ENCODE data around the gene RHBG. TPM values are rescaled to one million over a fixed set of nuclear protein-coding genes. Genes with fewer than 3 reads are reported as not detected.

Gene RHBG
- total RNA-seq, 2 experiments from 2014 or later: not detected

GRCh38 chr1:156430866-156431265 is 61.9 kb downstream of the RHBG start:
- Histone ChIP-seq H3K4me1 (ENCODE audit: insufficient read depth, low read length) (peaks cover 12% of the 10 kb centered on the region), H3K27me3 (ENCODE audit: control insufficient read depth in 1 of 2, insufficient read depth in 2 of 2, low read length in 2 of 2) (peaks cover 71 to 95% of the 10 kb centered on the region in 2 experiments), H3K4me3 (ENCODE audit: low read length) (no peak overlapping the region), H3K9me3 (ENCODE audit: control insufficient read depth in 1 of 2, insufficient read depth in 1 of 2, low read length in 2 of 2) (peaks cover 0 to 14% of the 10 kb centered on the region in 2 experiments), H3K36me3 (ENCODE audit: insufficient read depth, low read length) (no peaks in the 10 kb centered on the region), H3K27ac (ENCODE audit: low read depth in 1 of 2, low read length in 2 of 2) (no peak overlapping the region)
- intact Hi-C loops (cut with DNase I, micrococcal nuclease): no loop called here
- Mint-ChIP-seq H3K9me3 (no peaks in the 10 kb centered on the region), H3K4me1 (ENCODE audit: low read depth) (peaks cover 8% of the 10 kb centered on the region), H3K4me3 (no peak overlapping the region), H3K27me3 (peaks cover 99% of the 10 kb centered on the region), H3K27ac (no peak overlapping the region), H3K36me3 (ENCODE audit: low read depth) (no peaks in the 10 kb centered on the region)
- ChIA-PET POLR2A (interaction anchor here (1.8 kb wide), 1 partner anchor 11 kb away, joined by 5 read pairs; no protein-coding TSS in a partner anchor), CTCF (interaction anchor here (1.1 to 1.9 kb wide), 2 partner anchors 9 to 45 kb away, joined by 3 to 11 read pairs; no protein-coding TSS in a partner anchor)
- TF ChIP-seq, protein P1, sequence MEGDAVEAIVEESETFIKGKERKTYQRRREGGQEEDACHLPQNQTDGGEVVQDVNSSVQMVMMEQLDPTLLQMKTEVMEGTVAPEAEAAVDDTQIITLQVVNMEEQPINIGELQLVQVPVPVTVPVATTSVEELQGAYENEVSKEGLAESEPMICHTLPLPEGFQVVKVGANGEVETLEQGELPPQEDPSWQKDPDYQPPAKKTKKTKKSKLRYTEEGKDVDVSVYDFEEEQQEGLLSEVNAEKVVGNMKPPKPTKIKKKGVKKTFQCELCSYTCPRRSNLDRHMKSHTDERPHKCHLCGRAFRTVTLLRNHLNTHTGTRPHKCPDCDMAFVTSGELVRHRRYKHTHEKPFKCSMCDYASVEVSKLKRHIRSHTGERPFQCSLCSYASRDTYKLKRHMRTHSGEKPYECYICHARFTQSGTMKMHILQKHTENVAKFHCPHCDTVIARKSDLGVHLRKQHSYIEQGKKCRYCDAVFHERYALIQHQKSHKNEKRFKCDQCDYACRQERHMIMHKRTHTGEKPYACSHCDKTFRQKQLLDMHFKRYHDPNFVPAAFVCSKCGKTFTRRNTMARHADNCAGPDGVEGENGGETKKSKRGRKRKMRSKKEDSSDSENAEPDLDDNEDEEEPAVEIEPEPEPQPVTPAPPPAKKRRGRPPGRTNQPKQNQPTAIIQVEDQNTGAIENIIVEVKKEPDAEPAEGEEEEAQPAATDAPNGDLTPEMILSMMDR (IDR thresholded peaks at IDR 0.05): no peak
- DNase-seq (no peak), ATAC-seq (ENCODE audit: poor library complexity) (no peak)

DNA sequence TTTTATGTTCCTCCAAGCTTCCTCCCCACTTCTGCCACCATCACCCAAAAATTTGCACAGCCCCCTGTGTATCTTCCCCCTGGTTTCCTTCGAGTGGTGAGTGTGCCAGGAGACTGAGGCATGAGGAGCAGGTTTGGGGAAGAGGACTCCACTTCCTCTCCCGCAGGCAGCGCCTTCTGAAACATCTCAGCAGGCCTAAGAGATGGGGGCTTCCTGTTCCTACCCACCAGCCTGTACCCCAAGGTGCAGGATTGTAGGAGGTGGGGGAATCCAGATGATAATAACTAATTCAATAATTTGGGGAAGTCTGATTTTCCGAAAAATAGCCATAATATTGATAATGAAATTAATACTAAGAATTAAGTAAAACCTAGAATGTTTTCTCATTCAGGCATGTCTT is 62.4 kb downstream of the RHBG start:
- H3K27ac ChIP-seq (ENCODE audit: low read depth in 1 of 2, low read length in 2 of 2): no peak overlapping the region
- H3K27ac Mint-ChIP-seq: no peak overlapping the region
- ChIA-PET CTCF (interaction anchor here (1.1 to 1.9 kb wide), 3 partner anchors 9 to 46 kb away, joined by 3 to 11 read pairs (median 6); no protein-coding TSS in a partner anchor), POLR2A (interaction anchor here (1.7 to 1.8 kb wide), 2 partner anchors 8 to 12 kb away, joined by 4 to 5 read pairs; no protein-coding TSS in a partner anchor)
- H3K4me3 Mint-ChIP-seq: no peak overlapping the region
- peaks cover 17% of the 10 kb centered on the region for H3K4me1 ChIP-seq (ENCODE audit: insufficient read depth, low read length)
- H3K4me3 ChIP-seq (ENCODE audit: low read length): no peak overlapping the region
- no peak for DNase-seq
- peaks cover 0 to 16% of the 10 kb centered on the region in 2 experiments for H3K9me3 ChIP-seq (ENCODE audit: control insufficient read depth in 1 of 2, insufficient read depth in 1 of 2, low read length in 2 of 2)
- peaks cover 74 to 93% of the 10 kb centered on the region in 2 experiments for H3K27me3 ChIP-seq (ENCODE audit: control insufficient read depth in 1 of 2, insufficient read depth in 2 of 2, low read length in 2 of 2)
- peaks cover 10% of the 10 kb centered on the region for H3K4me1 Mint-ChIP-seq (ENCODE audit: low read depth)
- no peaks in the 10 kb centered on the region for H3K36me3 ChIP-seq (ENCODE audit: insufficient read depth, low read length)
- no peaks in the 10 kb centered on the region for H3K9me3 Mint-ChIP-seq
- TF ChIP-seq, protein P1 (IDR thresholded peaks at IDR 0.05): no peak
- intact Hi-C loops (cut with DNase I, micrococcal nuclease): no loop called here
- H3K36me3 Mint-ChIP-seq (ENCODE audit: low read depth): no peaks in the 10 kb centered on the region
- ATAC-seq (ENCODE audit: poor library complexity): no peak
- H3K27me3 Mint-ChIP-seq: peaks cover 97% of the 10 kb centered on the region

- TF ChIP-seq, protein P1 (IDR thresholded peaks at IDR 0.05): no peak
- ATAC-seq (ENCODE audit: poor library complexity): no peak
- Histone ChIP-seq H3K27me3 (ENCODE audit: control insufficient read depth in 1 of 2, insufficient read depth in 2 of 2, low read length in 2 of 2) (peaks cover 78 to 94% of the 10 kb centered on the region in 2 experiments), H3K36me3 (ENCODE audit: insufficient read depth, low read length) (no peaks in the 10 kb centered on the region), H3K9me3 (ENCODE audit: control insufficient read depth in 1 of 2, insufficient read depth in 1 of 2, low read length in 2 of 2) (peaks cover 0 to 22% of the 10 kb centered on the region in 2 experiments), H3K27ac (ENCODE audit: low read depth in 1 of 2, low read length in 2 of 2) (no peak overlapping the region), H3K4me1 (ENCODE audit: insufficient read depth, low read length) (peaks cover 23% of the 10 kb centered on the region), H3K4me3 (ENCODE audit: low read length) (no peak overlapping the region)
- no peak overlapping the region for H3K27ac Mint-ChIP-seq
- no peaks in the 10 kb centered on the region for H3K36me3 Mint-ChIP-seq (ENCODE audit: low read depth)
- ChIA-PET CTCF (interaction anchor here (0.5 to 1.9 kb wide), 4 partner anchors 8 to 168 kb away, joined by 3 to 11 read pairs (median 5); no protein-coding TSS in a partner anchor), POLR2A (interaction anchor here (0.7 to 1.8 kb wide), 3 partner anchors 8 to 47 kb away, joined by 3 to 5 read pairs (median 4); no protein-coding TSS in a partner anchor)
- no peaks in the 10 kb centered on the region for H3K9me3 Mint-ChIP-seq
- peaks cover 97% of the 10 kb centered on the region for H3K27me3 Mint-ChIP-seq
- intact Hi-C loops (cut with DNase I, micrococcal nuclease): no loop called here
- DNase-seq: no peak
- no peak overlapping the region for H3K4me3 Mint-ChIP-seq
- H3K4me1 Mint-ChIP-seq (ENCODE audit: low read depth): peaks cover 10% of the 10 kb centered on the region
Observed at GRCh38 chr1:156431769-156432668, 63.0 kb downstream of the RHBG start.

Data from CD4-positive, alpha-beta T cell (primary cell).